Stimulated activated CD8-positive, alpha-beta memory T cell treated with anti-CD3 and anti-CD28 coated beads, Interleukin-15, amount 100 ng/mL, for 24 hours (primary cell): Measurements from ENCODE around the gene PPM1H.

ENCODE experiments used
- DNase-seq: peaks from one replicate; pipeline ENCODE4 v3.0.0-alpha.2; 2020; ENCODE audit warnings: low read depth

PPM1H gene

DNA sequence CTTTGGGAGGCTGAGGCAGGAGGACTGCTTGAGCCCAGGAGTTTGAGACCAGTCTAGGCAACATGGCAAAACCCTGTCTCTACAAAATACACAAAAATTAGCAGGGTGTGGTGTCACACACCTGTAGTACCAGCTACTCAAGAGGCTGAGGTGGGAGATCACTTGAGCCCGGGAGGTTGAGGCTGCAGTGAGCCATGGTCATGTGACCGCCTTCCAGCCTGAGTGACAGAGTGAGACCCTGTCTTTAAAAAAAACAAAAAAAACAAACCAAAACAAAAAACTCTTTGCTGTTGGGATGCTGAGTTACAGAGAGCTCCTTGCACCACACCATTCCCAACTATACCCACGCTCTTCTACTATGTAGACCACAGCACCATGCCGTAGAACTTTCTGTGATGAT is 221.2 kb downstream of the PPM1H start:
- DNase-seq, result no peak

GRCh38 chr12:62712681-62713573 is 222.0 kb downstream of the PPM1H start:
- no peak for DNase-seq

GRCh38 chr12:62711631-62712241 is 223.2 kb downstream of the PPM1H start:
- DNase-seq, result no peak

GRCh38 chr12:62709311-62709710 is 225.6 kb downstream of the PPM1H start:
- DNase-seq, result no peak

GRCh38 chr12:62707939-62708338 is 227.0 kb downstream of the PPM1H start:
- no peak for DNase-seq

GRCh38 chr12:62705846-62706245 is 229.1 kb downstream of the PPM1H start:
- DNase-seq, result no peak

GRCh38 chr12:62703011-62703380 is 232.0 kb downstream of the PPM1H start:
- no peak for DNase-seq

DNA sequence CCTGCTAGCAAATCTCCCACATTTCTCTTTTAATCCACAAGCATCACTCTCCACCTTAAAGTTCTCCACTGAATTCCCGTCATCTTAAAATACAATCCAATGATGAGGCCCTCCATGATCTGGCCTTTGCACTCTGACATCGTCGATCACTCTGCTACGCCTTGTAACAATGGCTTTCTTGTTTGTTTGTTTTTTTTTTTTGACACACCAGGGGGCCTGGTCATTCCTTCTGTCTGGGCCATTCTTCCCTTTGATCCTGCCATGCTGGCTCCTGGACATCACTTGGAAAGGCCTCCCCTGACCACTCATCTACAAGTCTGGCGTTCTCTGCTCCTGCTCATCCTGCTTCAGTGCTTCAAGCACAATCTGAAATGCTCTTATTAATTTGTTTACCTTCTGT is 233.5 kb downstream of the PPM1H start:
- no peak for DNase-seq

- no peak for DNase-seq
Measured at GRCh38 chr12:62700091-62700880, 234.7 kb downstream of the PPM1H start.

- no peak for DNase-seq
Measured at GRCh38 chr12:62698701-62699101, 236.2 kb downstream of the PPM1H start.

- DNase-seq, result no peak
Measured at GRCh38 chr12:62697893-62698292, 237.1 kb downstream of the PPM1H start.

- DNase-seq, result no peak
Measured at GRCh38 chr12:62695696-62696095, 239.3 kb downstream of the PPM1H start.

DNA sequence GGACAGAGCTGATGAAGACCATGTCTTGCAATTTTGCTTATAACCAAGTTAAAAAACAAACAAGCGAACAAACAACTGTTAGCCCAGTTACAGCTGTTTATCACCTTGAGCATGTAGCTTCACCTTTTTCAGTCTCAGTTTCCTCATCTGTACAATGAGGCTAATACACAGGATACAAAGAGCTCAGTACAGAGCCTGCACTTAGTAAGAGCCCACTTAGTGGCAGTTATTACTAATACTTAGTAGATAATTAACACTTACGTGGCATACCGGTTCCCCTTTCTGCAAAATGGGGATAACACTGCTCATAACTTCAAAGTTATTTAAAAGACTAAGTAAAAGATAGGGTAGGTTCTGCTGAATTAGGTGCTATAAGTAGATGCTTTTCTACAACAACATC is 240.3 kb downstream of the PPM1H start:
- no peak for DNase-seq

DNA sequence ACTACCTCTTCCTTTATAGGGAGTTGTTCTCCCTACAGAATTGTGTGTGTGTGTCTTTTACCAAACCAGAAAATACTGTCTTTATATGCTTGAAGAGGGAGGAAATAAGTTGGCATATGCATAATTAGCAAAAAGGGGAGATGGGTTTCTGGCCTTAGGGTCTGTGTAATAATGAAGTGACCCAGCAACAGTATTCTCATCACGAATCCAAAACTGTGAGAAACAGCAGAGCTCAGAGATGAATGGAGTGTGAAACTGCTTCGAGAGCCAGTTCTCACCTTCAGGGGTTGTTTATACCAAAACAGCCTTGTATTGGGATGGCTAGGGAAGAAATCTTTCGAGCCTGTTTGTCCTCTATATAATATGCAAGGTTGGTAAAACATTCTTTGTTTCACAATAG is 240.8 kb downstream of the PPM1H start:
- DNase-seq, result no peak

GRCh38 chr12:62693376-62694050 is 241.4 kb downstream of the PPM1H start:
- no peak for DNase-seq

- no peak for DNase-seq
Measured at GRCh38 chr12:62692884-62693283, 242.1 kb downstream of the PPM1H start.

- DNase-seq, result no peak
Measured at GRCh38 chr12:62691309-62691708, 243.6 kb downstream of the PPM1H start.

DNA sequence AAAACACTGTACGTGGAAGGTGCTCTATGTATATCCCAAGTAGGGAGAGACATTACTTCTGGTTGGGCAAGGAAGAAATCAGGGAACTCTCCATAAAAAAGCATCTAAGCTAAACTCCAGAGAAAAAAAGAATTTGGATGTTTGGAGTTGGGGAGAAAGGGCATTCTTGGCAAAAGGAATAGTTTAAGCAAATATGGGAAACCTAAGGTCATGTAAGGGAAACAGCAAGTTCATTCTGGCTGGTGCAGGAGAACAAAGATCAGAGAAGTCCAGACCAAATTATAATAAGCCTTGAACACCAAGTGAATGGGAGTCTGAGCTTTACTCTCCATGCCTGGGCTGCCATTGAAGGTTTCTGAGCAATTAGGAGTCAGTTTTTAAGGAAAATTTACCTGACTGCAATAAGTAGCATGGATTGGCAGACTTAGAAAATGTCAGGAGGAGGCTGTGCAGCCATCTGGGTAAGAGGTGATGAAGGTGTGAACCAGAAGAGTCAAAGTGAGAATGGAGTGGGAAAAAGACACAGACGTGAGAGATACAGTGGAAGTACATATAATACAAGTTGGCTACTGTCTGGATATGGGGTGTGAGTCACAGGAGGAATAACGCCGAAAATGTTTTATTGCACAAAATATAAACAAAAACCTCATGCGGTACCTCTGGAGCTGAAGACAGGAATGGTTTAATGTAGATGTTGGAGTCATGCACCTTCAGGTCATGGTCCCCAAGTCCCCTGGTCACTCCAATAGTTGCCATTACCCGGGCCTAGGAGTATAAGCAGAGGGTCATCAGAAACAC is 245.7 kb downstream of the PPM1H start:
- no peak for DNase-seq

GRCh38 chr12:62686938-62687337 is 248.0 kb downstream of the PPM1H start:
- DNase-seq, result no peak

DNA sequence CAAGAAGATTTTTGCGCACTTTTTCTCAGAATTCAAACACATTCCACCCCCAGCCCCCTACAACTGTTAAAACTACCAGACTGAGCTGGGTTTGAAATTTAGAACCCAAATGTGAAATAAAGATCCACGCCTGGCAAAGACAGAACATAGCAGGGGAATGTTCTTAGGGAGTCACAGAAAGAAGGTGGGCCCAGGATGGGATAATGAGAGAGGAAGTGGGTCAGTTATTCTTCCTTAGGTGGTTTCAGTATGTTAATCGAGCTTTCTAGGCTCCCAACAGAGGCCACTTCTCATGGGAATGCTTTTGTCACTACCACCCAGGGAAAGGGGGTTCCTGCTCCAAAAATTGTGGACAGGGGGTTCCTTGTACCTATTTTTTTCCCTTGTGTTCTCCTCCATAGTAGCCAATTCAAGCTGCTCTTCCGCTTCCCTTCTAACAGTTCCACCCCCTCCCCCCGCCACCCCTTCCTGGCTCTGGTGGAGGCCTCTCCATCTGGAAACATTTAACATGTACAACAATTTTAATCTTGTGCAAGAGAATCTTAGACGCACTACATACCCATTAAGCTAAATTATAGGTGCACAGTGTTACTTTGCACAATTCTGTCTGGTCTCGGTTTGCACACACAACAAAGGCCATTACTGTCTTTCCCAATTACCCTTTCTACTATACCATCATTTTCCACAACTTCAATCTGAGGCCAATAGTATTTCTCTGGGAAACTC is 250.2 kb downstream of the PPM1H start:
- no peak for DNase-seq
